A673 (cell line): ENCODE measurements around the gene BLACAT1.

Experiments used
- EZH2 ChIP-seq: fragments of 200-600 bp; sonication (generic); IDR thresholded peaks from 2 replicates; pipeline ENCODE4 v1.6.1; 2017; ENCODE audit warnings: borderline replicate concordance, low read depth, mild to moderate bottlenecking, mixed read lengths, antibody characterized with exemption, low read length; ENCODE audit not compliant: poor library complexity, severe bottlenecking
- TF ChIP-seq, protein P1 (sequence below): fragments of 300-800, 200-600 bp; sonication (generic); conservative IDR thresholded peaks from 2 replicates; pipeline ENCODE4 v1.5.1; 2017; ENCODE audit warnings: low read depth, mild to moderate bottlenecking, antibody characterized with exemption, low read length, moderate library complexity, mixed read lengths

DNA sequence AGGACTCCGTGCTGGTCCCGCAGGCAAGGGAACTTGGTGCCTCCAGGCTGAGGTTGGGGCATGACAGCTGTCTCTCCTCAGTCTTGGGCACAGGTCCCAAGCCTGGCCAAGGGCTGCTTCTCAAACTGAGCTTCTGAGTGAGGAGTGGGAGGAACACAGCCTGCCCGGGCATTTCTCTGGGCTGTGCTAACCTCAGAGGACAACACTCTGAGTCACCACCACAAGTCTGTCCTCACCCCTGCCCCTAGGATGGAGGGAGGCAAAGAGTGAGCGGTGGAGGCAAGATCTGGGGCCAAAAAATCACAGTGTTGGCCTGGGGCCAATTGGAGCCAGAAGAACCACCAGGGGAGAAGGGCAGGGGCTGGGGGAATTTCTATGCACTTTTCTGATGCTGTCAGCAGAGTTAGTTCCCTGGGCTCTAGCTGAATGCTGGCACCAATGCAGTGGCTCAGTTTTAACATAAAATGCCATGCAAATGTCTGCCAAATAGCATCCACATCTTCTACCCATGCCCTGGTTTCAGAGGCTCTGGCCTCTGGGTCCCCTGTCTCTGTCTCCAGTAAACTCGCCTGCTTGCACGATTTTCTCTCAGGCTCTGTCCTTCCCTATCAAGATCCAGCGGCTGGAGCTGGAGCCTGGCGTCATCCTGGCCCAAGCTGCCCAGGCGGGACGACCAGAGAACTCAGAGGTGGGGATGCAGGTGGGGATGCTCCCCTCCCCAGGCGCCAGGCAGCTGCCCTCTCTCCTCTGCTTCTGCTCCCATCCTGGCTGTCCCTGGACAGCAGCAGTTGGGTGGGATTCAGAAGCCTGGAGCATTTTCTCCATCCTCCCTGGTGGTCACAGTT is 37.6 kb upstream of the BLACAT1 start:
- TF ChIP-seq, protein P1, sequence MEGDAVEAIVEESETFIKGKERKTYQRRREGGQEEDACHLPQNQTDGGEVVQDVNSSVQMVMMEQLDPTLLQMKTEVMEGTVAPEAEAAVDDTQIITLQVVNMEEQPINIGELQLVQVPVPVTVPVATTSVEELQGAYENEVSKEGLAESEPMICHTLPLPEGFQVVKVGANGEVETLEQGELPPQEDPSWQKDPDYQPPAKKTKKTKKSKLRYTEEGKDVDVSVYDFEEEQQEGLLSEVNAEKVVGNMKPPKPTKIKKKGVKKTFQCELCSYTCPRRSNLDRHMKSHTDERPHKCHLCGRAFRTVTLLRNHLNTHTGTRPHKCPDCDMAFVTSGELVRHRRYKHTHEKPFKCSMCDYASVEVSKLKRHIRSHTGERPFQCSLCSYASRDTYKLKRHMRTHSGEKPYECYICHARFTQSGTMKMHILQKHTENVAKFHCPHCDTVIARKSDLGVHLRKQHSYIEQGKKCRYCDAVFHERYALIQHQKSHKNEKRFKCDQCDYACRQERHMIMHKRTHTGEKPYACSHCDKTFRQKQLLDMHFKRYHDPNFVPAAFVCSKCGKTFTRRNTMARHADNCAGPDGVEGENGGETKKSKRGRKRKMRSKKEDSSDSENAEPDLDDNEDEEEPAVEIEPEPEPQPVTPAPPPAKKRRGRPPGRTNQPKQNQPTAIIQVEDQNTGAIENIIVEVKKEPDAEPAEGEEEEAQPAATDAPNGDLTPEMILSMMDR: no peak
- TF ChIP-seq EZH2: no peak
